ENCODE data around the gene NEGR1. TPM values are rescaled to one million over a fixed set of nuclear protein-coding genes. Genes with fewer than 3 reads are reported as not detected.

NEGR1 gene
- not detected in 5 replicates for total RNA-seq (2022; extraction: Qiagen RNA extraction; ENCODE audit: low read depth)

DNA sequence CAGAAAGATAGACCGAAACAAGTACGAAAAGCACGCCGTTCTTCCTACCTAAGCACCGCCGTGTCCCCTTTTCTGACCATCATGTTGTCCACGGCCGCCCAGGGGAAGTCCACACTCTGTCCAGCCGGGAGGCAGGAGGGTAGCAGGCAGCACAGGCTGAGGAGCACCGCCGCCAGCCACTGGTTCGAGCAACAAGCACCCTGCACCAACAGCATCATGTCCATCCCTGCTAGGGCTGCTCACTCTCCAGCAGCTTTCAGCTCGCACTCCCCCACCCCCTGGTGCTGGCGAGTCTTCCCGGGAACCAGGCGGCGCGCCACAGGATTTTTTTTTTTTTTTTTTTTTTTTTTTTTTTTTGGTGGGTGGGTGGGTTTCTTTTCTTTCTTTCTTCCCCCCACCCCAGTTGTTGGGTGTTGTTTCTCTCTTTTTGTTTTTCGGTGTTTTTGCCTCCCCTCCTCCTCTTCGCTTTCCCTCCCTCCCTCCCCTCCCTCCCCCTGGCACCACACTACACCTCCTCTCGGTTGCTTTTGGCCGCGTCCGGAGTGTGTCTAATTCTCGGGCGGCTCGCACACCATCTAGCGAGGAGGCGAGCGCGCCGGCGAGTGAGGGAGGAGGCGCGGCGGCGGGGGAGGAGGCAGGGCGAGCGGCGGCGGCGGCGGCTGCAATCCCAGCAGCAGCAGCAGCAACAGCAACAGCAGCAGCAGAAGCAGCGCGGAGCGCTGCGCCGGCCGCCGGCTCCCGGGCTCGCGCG is at the start of gene NEGR1:
Gene NEGR1 (minus strand): TSS at position 269 of the 751 bp plus-strand sequence.

